HS-5 (cell line): ENCODE data around the gene MYO9B.

ENCODE experiments used
- DNase-seq: peaks from one replicate; pipeline ENCODE4 v3.0.0-alpha.2; 2012; ENCODE audit warnings: low read depth

MYO9B gene

DNA sequence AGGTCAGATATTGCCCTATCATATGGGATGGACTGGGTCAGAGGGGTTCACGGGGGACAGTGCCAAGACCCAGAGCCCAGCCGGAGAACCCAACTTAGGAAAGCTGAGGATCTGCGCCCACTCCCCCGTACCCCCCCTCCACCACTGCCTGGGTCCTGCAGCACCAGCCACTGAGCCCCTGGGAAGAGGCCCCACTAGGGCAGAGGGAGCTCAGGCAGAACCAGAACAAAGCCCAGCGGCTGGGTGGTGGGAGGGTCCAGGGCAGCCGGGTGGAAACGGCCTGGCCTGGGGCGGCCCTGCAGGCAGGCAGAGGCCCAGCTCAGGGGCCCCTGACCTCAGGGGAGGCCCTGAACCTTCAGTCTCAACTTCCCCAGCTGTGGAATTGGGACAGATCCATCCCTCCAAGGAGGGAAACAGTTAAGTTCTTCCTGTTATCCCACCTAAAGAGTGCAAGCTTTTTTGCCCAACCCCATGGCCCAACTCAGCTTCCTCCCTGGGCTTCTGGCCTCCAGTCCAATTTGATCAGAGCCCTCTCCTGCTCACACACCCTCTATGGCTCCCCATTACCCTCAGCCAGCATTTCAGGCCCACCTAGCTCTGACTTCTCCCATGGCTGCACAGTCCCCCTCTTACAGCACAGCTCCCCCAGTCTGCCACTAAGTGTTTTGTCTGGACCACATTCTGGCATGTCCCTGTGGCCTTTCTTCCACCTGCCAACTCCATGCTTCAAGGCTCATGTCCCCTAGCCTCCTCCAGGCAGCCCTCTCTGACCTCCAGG is 167.0 kb downstream of the MYO9B start:
- DNase-seq, result no peak

DNA sequence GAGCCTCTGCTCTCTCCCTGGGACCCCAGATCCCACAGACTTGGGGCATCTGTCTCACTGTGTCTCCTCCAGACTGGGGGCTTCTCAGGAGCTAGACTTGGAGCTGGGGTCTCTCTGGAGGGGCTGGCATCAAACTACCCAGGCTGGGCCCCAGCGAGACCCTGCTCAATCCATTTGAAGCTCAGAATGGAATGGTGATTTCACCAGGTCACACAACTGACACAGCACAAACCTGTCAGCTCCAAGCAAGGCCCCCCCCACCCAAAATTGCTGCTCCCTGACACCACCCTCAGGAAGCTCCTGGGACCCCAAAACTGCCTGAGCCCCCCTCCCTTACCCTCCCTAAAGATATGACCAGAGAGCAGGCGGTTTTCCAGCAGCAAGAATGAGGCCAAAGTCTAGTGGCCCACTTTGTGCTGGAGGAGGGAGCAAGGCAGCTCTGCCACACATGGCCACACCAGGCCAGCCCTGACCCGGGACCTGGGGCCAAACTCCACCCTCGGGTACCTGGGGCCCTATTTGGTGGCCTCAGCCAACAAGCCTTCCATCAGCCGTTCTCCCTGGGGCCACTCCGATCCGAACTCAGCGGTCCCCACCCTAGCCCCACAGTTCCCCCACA is 167.7 kb downstream of the MYO9B start:
- DNase-seq, result no peak

GRCh38 chr19:17243830-17244617 is 168.4 kb downstream of the MYO9B start:
- no peak for DNase-seq

DNA sequence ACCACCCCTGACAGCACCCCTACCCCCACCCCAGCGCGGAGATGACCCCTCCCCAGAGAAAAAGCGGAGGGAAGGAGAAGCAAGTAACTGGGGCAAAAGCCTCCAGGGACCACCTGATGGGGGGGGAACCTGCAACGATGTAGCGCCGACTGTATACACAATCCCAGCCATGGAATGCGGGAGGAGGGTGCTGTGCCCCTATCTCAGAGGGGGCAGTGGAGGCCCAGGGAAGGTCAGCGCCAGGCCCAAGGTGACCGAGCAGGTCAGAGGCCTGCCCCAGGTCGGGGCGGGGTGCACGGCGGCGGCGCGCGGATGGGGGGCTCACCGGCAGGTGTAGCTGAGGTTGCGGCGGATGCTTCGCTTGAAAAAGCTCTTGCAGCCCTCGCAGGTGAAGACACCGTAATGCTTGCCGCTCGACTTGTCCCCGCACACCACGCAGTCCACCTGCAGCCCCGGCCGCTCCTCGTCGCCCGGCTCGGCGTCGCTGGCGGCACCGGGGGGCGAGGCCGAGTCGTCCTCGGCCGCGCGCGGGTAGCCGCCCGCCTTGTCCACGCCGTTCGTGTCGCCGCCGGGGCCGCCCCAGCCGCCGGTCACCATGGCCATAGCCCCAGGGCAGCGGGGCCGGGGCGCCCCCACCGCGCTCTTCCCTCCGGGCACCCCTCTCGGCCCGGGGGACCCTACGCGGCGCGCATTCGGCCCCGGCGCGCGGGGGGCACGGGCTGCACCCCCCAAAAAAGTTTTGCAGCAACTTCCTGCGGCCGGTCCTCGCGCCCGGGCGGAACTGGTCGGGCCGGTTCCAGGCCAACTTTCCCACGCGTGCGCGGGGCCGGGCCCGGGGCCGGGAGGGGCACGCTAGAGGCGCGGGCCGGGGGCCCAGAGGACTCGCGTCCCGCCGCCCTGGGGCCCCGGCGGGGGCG is 169.3 kb downstream of the MYO9B start:
- no peak for DNase-seq

DNA sequence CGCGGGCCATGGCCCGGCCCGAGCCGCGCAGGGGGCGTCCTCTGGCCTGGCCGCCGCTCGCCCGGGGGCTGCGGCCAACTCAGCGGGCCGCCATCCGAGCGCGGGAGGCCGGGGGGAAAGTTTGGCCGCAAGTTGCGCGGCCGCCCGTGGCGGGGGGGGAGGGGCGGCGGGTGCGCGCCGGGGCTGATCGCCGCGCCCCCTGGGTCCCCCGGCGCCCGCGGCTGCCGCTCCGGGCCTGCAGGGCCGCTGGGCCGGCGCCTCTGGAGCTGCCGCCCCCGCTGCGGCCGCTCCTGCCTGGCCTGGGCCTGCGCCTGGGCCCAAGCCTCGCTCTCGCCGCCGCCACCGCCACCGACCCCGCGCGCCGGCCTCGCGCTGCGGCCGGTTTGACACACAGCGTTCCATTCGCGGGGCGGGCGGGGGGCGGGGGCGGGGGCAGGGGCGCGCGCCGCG is 170.0 kb downstream of the MYO9B start, which contains the start of gene NR2F6:
Gene NR2F6, minus strand, starts transcription at position 385 of the 450 bp plus-strand sequence. CDS start 699 bp downstream, outside the sequence.
- no peak for DNase-seq

DNA sequence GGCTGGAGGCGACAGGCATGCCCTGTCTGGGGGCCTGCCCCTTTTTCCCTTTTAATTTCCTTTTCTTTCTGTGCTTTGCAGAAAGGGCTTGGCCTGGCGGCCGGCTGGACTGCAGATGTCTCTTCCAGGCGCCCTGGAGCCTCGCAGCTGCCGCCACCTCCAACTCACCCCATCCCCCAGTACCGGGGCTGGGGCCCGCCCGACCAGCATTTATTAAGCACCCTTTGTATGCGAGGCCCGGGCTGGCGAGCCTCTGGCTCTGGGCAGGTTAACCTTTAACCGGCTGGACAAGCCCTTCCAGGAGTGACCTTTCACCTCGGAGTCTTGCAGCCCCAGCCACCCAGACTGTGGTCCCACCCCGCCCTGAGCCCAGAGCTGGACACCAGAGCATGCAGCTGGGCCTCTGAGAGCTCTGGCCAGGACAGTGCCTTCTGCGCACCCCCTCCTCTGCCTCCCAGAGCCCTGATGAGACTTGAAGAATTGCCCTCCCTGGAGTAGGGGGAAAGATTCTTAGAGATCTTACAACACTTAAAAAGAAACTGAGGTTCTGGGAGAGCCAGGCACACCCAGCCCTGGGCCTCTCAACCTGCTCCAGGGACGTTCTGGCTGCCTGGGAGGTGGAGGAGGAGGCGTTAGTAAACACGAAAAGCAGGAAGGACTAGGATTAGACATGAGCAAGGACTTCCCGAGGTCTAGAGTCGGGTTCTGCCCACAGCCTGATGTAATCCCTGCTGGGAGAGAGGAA is 171.3 kb downstream of the MYO9B start:
- no peak for DNase-seq

- DNase-seq, result no peak
These were observed 172.6 kb downstream of the MYO9B start for GRCh38 chr19:17248011-17248776.

DNA sequence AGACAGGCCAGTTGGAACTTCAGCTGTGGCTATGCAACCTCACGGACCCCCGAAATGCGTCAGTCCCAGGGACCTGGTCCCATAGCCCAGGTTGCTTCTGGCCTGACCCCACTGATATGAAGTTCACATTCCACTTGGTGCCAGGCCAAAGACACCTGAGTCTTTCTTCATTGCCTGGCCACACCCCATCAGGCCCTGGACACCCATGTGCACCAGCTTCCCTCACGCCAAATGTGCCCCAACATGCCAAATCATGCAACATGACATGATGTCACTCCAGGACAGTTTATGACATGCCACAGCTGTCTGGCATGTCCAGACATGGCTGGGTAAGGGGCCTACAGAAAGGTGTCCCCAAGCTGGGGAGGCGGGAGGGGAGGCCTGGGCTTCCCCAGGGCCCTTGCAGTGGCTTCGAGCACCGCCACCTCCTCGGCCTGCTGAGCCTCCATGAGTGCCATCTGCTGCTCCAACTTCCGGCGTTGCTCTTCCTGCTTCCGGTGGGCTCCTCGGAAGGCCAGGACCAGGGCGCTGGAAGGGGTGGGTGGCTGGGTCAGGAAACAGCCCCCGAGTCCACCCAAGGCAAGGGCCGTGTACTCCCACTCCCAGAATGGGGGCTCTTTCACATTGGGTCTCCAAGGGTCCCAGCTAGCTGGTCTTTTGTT is 174.4 kb downstream of the MYO9B start:
- DNase-seq, result no peak

DNA sequence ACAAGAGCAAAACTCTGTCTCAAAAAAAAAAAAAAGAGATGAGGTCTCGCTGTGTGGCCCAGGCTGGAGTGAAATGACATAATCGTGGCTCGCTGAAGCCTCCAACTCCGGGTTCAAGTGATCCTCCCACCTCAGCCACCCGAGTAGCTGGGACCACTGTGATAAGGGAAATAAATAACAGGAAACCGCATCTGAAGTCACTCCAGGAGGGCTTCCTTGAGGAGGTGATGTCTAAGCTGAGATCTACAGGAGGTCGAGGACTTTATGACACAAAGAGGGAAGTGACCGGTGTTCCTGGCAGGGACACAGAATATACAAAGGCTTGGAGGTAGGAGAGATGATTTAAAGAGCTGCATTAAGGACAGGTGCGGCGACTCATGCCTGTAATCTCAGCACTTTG is 179.1 kb downstream of the MYO9B start:
- no peak for DNase-seq

GRCh38 chr19:17255150-17255621 is 179.6 kb downstream of the MYO9B start:
- no peak for DNase-seq

- DNase-seq, result no peak
These were observed 180.6 kb downstream of the MYO9B start for GRCh38 chr19:17256130-17256529.

GRCh38 chr19:17259118-17259780 is 183.7 kb downstream of the MYO9B start:
- no peak for DNase-seq

DNA sequence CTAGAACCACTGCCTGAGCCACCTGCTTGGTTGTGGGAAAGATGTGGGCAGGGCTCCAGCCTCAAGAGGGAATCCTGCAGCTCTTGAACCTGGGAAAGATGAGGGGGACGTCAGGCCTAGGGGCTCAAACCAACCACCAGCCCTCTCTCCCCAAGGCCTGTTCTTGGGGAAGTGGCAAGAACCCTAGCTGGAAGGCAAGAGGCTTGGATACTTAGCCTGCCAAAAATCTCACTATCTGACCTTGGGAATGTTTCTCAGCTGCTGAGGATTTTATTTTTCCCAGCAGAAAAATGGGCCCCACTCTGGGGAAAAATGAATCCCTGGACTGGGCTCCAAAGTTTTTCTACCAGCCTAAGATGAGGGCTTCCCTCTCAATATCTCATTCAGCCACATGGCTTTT is 184.4 kb downstream of the MYO9B start:
- no peak for DNase-seq

GRCh38 chr19:17260842-17261325 is 185.3 kb downstream of the MYO9B start:
- no peak for DNase-seq

DNA sequence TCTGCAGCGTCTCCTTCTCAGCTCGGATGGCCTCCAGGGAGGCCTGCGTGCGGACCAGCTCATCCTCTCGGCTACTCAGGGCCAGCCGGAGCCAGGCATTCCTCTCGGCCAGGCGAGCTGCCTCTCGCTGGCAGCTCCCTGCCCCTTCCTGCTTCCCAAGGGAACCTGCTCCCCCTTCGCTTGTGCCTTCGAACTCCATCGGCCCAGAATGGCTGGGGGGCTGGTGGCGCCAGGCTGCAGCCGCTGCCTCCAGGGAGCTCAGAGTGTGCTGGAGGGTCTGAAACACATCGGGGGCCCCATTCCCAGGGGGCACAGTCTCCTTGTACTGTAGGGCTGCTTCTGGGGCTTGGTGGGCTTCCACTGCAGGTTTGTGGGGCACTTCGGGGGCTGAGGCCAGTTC is 187.0 kb downstream of the MYO9B start:
- no peak for DNase-seq
